Activated CD4-positive, alpha-beta memory T cell treated with anti-CD3 and anti-CD28 coated beads, Interleukin-2, amount 10 ng/mL, durations not matched to agents 7 days and 5 days (primary cell): ENCODE results near the gene TENM3. TPM values are rescaled to one million over a fixed set of nuclear protein-coding genes. Genes with fewer than 3 reads are reported as not detected.

Experiments used
- CTCF ChIA-PET: fragments of 350-600 bp; sonication (Branson Sonifier 250); formaldehyde crosslinking; loops from one replicate; lab custom pipeline; 2021; ENCODE audit warnings: antibody characterized with exemption, inconsistent platforms; lab: Charles Lee
- POLR2A ChIA-PET: fragments of 350-600 bp; sonication (Branson Sonifier 250); formaldehyde crosslinking; loops from one replicate; lab custom pipeline; 2021; ENCODE audit warnings: antibody characterized with exemption; lab: Charles Lee
- DNase-seq: peaks from one replicate; pipeline ENCODE4 v3.0.0-alpha.2; 2020
- H3K27ac Mint-ChIP-seq: one replicate; pipeline ENCODE4 v1.8.0; 2021; ENCODE audit warnings: mild to moderate bottlenecking, mixed read lengths
- H3K27me3 Mint-ChIP-seq: one replicate; pipeline ENCODE4 v1.8.0; 2021; ENCODE audit warnings: mixed read lengths
- H3K36me3 Mint-ChIP-seq: one replicate; pipeline ENCODE4 v1.8.0; 2021; ENCODE audit warnings: low read depth, mixed read lengths
- H3K4me1 Mint-ChIP-seq: one replicate; pipeline ENCODE4 v1.8.0; 2021; ENCODE audit warnings: mixed read lengths
- H3K4me3 Mint-ChIP-seq: one replicate; pipeline ENCODE4 v1.8.0; 2021; ENCODE audit warnings: mild to moderate bottlenecking, mixed read lengths
- H3K9me3 Mint-ChIP-seq: one replicate; pipeline ENCODE4 v1.8.0; 2021; ENCODE audit warnings: mixed read lengths
- total RNA-seq, 2 experiments: library from RNA; stranded (reverse); gene quantifications; one replicate each; pipeline ENCODE4 v1.2.3, GENCODE V29; 2021

The TENM3 gene
- total RNA-seq, 2 experiments from 2014 or later, result not detected

- Mint-ChIP-seq H3K36me3 (no peaks in the 10 kb centered on the region), H3K27me3 (no peaks in the 10 kb centered on the region), H3K4me3 (no peak overlapping the region), H3K4me1 (no peaks in the 10 kb centered on the region), H3K9me3 (peaks cover 7% of the 10 kb centered on the region), H3K27ac (no peak overlapping the region)
- ChIA-PET CTCF (no interaction called here), POLR2A (no interaction called here)
- DNase-seq, result no peak
These were observed 7.2 kb downstream of the TENM3 start for GRCh38 chr4:182250446-182250845.

GRCh38 chr4:182251116-182251515 lies 7.9 kb downstream of the TENM3 start:
- ChIA-PET CTCF (no interaction called here), POLR2A (no interaction called here)
- Mint-ChIP-seq H3K4me1 (no peaks in the 10 kb centered on the region), H3K9me3 (peaks cover 7% of the 10 kb centered on the region), H3K4me3 (no peak overlapping the region), H3K27ac (no peak overlapping the region), H3K36me3 (no peaks in the 10 kb centered on the region), H3K27me3 (no peaks in the 10 kb centered on the region)
- no peak for DNase-seq

- no peak for DNase-seq
- H3K4me1 Mint-ChIP-seq, result no peaks in the 10 kb centered on the region
- POLR2A ChIA-PET, result no interaction called here
- no peaks in the 10 kb centered on the region for H3K27me3 Mint-ChIP-seq
- H3K36me3 Mint-ChIP-seq, result no peaks in the 10 kb centered on the region
- no peak overlapping the region for H3K27ac Mint-ChIP-seq
- H3K9me3 Mint-ChIP-seq, result no peaks in the 10 kb centered on the region
- no peak overlapping the region for H3K4me3 Mint-ChIP-seq
- CTCF ChIA-PET, result no interaction called here
These were observed 9.0 kb downstream of the TENM3 start for GRCh38 chr4:182252220-182252619.

GRCh38 chr4:182254026-182254780 lies 11.0 kb downstream of the TENM3 start:
- ChIA-PET POLR2A (no interaction called here), CTCF (no interaction called here)
- no peaks in the 10 kb centered on the region for H3K36me3 Mint-ChIP-seq
- no peaks in the 10 kb centered on the region for H3K9me3 Mint-ChIP-seq
- no peak for DNase-seq
- no peak overlapping the region for H3K27ac Mint-ChIP-seq
- no peak overlapping the region for H3K4me3 Mint-ChIP-seq
- no peaks in the 10 kb centered on the region for H3K27me3 Mint-ChIP-seq
- H3K4me1 Mint-ChIP-seq, result no peaks in the 10 kb centered on the region

GRCh38 chr4:182255441-182256190 lies 12.4 kb downstream of the TENM3 start:
- DNase-seq, result no peak
- CTCF ChIA-PET, result no interaction called here
- no peak overlapping the region for H3K27ac Mint-ChIP-seq
- H3K4me1 Mint-ChIP-seq, result no peaks in the 10 kb centered on the region
- no peaks in the 10 kb centered on the region for H3K9me3 Mint-ChIP-seq
- no peaks in the 10 kb centered on the region for H3K27me3 Mint-ChIP-seq
- no peaks in the 10 kb centered on the region for H3K36me3 Mint-ChIP-seq
- POLR2A ChIA-PET, result no interaction called here
- H3K4me3 Mint-ChIP-seq, result no peak overlapping the region

- Mint-ChIP-seq H3K9me3 (peaks cover 4% of the 10 kb centered on the region), H3K27me3 (no peaks in the 10 kb centered on the region), H3K4me1 (no peaks in the 10 kb centered on the region), H3K4me3 (no peak overlapping the region), H3K36me3 (no peaks in the 10 kb centered on the region), H3K27ac (no peak overlapping the region)
- no peak for DNase-seq
- CTCF ChIA-PET, result no interaction called here
- POLR2A ChIA-PET, result no interaction called here
These were observed 13.8 kb downstream of the TENM3 start for GRCh38 chr4:182257016-182257415.

GRCh38 chr4:182257503-182257902 lies 14.3 kb downstream of the TENM3 start:
- Mint-ChIP-seq H3K4me3 (no peak overlapping the region), H3K27me3 (no peaks in the 10 kb centered on the region), H3K36me3 (no peaks in the 10 kb centered on the region), H3K27ac (no peak overlapping the region), H3K4me1 (no peaks in the 10 kb centered on the region), H3K9me3 (peaks cover 4% of the 10 kb centered on the region)
- DNase-seq, result no peak
- CTCF ChIA-PET, result no interaction called here
- POLR2A ChIA-PET, result no interaction called here

GRCh38 chr4:182258441-182259000 lies 15.3 kb downstream of the TENM3 start:
- Mint-ChIP-seq H3K4me3 (no peak overlapping the region), H3K27me3 (no peaks in the 10 kb centered on the region), H3K27ac (no peak overlapping the region), H3K9me3 (peaks cover 5% of the 10 kb centered on the region), H3K4me1 (no peaks in the 10 kb centered on the region), H3K36me3 (no peaks in the 10 kb centered on the region)
- ChIA-PET POLR2A (no interaction called here), CTCF (no interaction called here)
- no peak for DNase-seq

GRCh38 chr4:182261651-182262223 lies 18.5 kb downstream of the TENM3 start:
- POLR2A ChIA-PET, result no interaction called here
- Mint-ChIP-seq H3K4me3 (no peak overlapping the region), H3K9me3 (peaks cover 6% of the 10 kb centered on the region), H3K36me3 (no peaks in the 10 kb centered on the region), H3K27ac (no peak overlapping the region), H3K4me1 (no peaks in the 10 kb centered on the region), H3K27me3 (no peaks in the 10 kb centered on the region)
- DNase-seq, result no peak
- CTCF ChIA-PET, result no interaction called here

- no peak for DNase-seq
- Mint-ChIP-seq H3K36me3 (no peaks in the 10 kb centered on the region), H3K27me3 (no peaks in the 10 kb centered on the region), H3K4me3 (no peak overlapping the region), H3K9me3 (peaks cover 6% of the 10 kb centered on the region), H3K4me1 (no peaks in the 10 kb centered on the region), H3K27ac (no peak overlapping the region)
- POLR2A ChIA-PET, result no interaction called here
- CTCF ChIA-PET, result no interaction called here
These were observed 20.4 kb downstream of the TENM3 start for GRCh38 chr4:182263562-182263961.

GRCh38 chr4:182264139-182264752 lies 21.0 kb downstream of the TENM3 start:
- Mint-ChIP-seq H3K9me3 (peaks cover 10% of the 10 kb centered on the region), H3K27me3 (no peaks in the 10 kb centered on the region), H3K27ac (no peak overlapping the region), H3K36me3 (no peaks in the 10 kb centered on the region), H3K4me3 (no peak overlapping the region), H3K4me1 (no peaks in the 10 kb centered on the region)
- no peak for DNase-seq
- ChIA-PET CTCF (no interaction called here), POLR2A (no interaction called here)

GRCh38 chr4:182265881-182266280 lies 22.7 kb downstream of the TENM3 start:
- H3K36me3 Mint-ChIP-seq, result no peaks in the 10 kb centered on the region
- CTCF ChIA-PET, result no interaction called here

GRCh38 chr4:182267048-182267447 lies 23.8 kb downstream of the TENM3 start:
- H3K27ac Mint-ChIP-seq, result no peak overlapping the region
- no peaks in the 10 kb centered on the region for H3K4me1 Mint-ChIP-seq
- H3K9me3 Mint-ChIP-seq, result peaks cover 9% of the 10 kb centered on the region
- no peak overlapping the region for H3K4me3 Mint-ChIP-seq
- no peaks in the 10 kb centered on the region for H3K36me3 Mint-ChIP-seq
- ChIA-PET CTCF (no interaction called here), POLR2A (no interaction called here)
- no peak for DNase-seq
- H3K27me3 Mint-ChIP-seq, result no peaks in the 10 kb centered on the region

More at GRCh38 chr4:182265881-182266280, 22.7 kb downstream of the TENM3 start:
- Mint-ChIP-seq H3K27me3 (no peaks in the 10 kb centered on the region), H3K4me3 (no peak overlapping the region), H3K4me1 (no peaks in the 10 kb centered on the region), H3K9me3 (peaks cover 10% of the 10 kb centered on the region), H3K27ac (no peak overlapping the region)
- POLR2A ChIA-PET, result no interaction called here
- no peak for DNase-seq
